BJ (cell line): ENCODE measurements around the gene SH3RF1. TPM values are rescaled to one million over a fixed set of nuclear protein-coding genes. Genes with fewer than 3 reads are reported as not detected.

Source experiments
- CTCF ChIA-PET: fragments of 350-600 bp; formaldehyde crosslinking; extraction: SDS; loops from one replicate; lab custom pipeline; 2021; ENCODE audit warnings: antibody characterized with exemption, inconsistent platforms; lab: Yijun Ruan, JAX
- POLR2A ChIA-PET: fragments of 300-600 bp; sonication (Branson Sonifier 250); formaldehyde crosslinking; extraction: SDS; loops from one replicate; lab custom pipeline; 2021; ENCODE audit warnings: antibody characterized with exemption; lab: Charles Lee
- DNase-seq: peaks from one replicate; pipeline ENCODE4 v3.0.0-alpha.2; 2011; ENCODE audit warnings: low read depth
- H3K27me3 ChIP-seq: 2 replicates; pipeline ENCODE4 v1.6.0; 2011; ENCODE audit warnings: low read length; ENCODE audit not compliant: control insufficient read depth, insufficient read depth
- H3K36me3 ChIP-seq: 2 replicates; pipeline ENCODE4 v1.5.1; 2011; ENCODE audit warnings: low read length; ENCODE audit not compliant: control insufficient read depth, insufficient read depth
- H3K4me3 ChIP-seq: 2 replicates; pipeline ENCODE4 v1.5.1; 2011; ENCODE audit warnings: low read depth, mild to moderate bottlenecking, control low read depth, low read length
- polyA plus RNA-seq: library from polyadenylated mRNA; depleted of rRNA; stranded (reverse); fragments of >200 nt; gene quantifications from 2 replicates; pipeline ENCODE4 v1.2.3, GENCODE V29; 2011
- TF ChIP-seq, protein P1 (sequence below): IDR thresholded peaks from 2 replicates; pipeline ENCODE4 v1.5.1; 2011; ENCODE audit warnings: low read depth, mild to moderate bottlenecking, control low read depth, inconsistent platforms, low read length, moderate library complexity; ENCODE audit not compliant: insufficient read depth

The SH3RF1 gene
- polyA plus RNA-seq, 1 experiment, result 38.8 TPM

DNA sequence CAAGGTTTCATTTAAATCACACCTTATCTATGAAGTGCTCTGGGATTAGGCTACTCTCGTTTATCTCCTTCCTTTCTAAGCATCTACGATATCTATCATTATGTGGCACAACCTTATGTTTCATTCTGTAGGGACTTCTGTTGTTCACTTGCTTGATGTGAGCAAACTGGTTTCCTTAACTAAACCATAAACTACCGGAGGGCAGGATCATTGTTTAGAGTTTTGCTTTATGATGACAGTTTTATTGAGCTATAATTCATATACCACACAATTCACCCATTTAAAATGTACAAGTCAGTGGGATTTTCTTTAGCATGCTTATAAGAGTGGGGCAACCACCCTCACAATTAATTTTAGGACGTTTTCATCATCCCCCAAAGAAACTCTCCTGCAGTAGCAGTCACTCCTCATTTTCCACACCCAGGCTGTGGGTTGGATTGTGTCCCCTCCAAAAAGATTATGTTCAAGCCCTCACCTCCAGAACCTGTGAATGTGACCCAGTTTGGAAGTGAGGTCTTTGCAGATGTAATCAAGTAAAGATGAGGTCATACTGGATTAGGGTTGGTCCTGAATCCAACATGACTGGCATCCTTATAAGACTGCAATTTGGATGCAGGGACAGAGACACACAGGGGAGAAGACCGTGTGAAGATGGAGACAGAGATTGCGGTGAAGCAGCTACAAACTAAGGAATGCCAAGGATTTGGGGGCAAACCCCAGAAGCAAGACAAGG, 42.1 kb upstream of the SH3RF1 start:
- POLR2A ChIA-PET, result no interaction called here
- TF ChIP-seq, protein P1, sequence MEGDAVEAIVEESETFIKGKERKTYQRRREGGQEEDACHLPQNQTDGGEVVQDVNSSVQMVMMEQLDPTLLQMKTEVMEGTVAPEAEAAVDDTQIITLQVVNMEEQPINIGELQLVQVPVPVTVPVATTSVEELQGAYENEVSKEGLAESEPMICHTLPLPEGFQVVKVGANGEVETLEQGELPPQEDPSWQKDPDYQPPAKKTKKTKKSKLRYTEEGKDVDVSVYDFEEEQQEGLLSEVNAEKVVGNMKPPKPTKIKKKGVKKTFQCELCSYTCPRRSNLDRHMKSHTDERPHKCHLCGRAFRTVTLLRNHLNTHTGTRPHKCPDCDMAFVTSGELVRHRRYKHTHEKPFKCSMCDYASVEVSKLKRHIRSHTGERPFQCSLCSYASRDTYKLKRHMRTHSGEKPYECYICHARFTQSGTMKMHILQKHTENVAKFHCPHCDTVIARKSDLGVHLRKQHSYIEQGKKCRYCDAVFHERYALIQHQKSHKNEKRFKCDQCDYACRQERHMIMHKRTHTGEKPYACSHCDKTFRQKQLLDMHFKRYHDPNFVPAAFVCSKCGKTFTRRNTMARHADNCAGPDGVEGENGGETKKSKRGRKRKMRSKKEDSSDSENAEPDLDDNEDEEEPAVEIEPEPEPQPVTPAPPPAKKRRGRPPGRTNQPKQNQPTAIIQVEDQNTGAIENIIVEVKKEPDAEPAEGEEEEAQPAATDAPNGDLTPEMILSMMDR, result no peak
- no peak for DNase-seq
- Histone ChIP-seq H3K36me3 (no peaks in the 10 kb centered on the region), H3K27me3 (no peaks in the 10 kb centered on the region), H3K4me3 (no peak overlapping the region)
- CTCF ChIA-PET, result interaction anchor here (0.8 to 1.0 kb wide), 2 partner anchors 11 to 19 kb away, joined by 3 read pairs; no protein-coding TSS in a partner anchor

DNA sequence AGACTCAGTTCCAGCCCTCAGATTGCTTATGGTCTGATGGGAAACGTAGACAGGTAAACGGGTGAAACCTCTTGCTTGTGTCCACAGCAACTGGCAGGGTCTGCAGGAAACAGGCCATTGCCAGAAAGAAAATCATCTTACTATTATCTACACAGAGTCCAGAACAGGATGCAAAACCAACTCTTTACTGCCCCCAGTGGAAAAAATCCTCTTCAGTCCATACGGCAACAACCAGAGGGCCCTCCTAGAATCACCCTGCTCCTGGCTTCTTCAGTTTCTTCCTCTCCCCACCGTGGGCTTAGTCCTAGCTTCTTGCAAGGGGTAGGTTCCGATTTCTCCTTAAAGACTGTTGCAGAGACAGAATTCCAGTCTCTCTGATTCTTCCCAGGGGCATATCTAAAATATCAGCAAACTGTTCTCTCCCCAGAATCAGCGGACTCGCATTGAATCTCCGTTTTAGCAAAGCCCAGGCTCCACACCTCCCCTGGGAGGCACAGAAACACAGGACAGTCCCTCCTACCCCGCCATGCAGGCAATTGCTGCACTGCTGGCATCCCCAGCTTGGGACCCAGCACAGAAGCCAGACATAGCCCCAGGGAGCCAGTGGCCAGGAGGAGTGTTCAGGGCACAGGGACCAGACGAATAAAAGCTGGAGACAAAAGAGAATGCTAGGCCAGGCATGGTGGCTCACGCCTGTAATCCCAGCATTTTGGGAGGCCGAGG, 41.0 kb upstream of the SH3RF1 start:
- CTCF ChIA-PET, result interaction anchor here (0.8 kb wide), 1 partner anchor 18 kb away, joined by 3 read pairs; no protein-coding TSS in a partner anchor
- no peak for DNase-seq
- TF ChIP-seq, protein P1, result peak; percentile 40
- no peaks in the 10 kb centered on the region for H3K36me3 ChIP-seq
- H3K27me3 ChIP-seq, result no peaks in the 10 kb centered on the region
- POLR2A ChIA-PET, result no interaction called here
- no peak overlapping the region for H3K4me3 ChIP-seq

DNA sequence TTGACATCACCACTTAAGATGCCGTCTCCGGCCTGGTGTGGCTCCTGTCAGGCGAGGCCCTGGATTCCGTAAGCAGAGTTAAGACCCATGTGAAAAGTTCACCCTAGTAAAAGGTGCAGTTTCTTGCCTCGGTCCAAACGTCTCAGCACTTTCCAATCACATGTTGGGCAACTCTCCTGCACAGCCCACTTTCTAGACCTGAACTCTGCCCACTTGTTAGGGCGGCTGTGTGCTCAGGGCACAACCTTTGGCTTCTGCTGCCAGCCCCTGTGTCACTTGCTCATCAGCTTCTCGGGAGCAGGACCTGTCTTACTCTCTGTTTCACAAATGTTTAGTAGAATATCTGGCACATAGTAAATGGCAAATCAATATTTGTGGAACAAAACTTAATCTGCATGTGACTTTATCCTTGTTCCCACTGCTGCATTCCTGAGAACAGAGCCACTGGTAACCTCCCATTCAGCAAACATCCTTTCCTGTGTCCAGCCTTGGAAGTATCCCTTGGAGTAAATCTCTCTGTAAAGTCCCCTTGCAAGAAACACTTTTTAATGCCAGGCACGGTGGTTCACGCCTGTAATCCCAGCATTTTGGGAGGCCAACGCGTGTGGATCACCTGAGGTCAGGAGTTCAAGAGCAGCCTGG, 38.7 kb upstream of the SH3RF1 start:
- Histone ChIP-seq H3K4me3 (no peak overlapping the region), H3K27me3 (no peaks in the 10 kb centered on the region), H3K36me3 (no peaks in the 10 kb centered on the region)
- TF ChIP-seq, protein P1, result no peak
- CTCF ChIA-PET, result no interaction called here
- no peak for DNase-seq
- POLR2A ChIA-PET, result no interaction called here

DNA sequence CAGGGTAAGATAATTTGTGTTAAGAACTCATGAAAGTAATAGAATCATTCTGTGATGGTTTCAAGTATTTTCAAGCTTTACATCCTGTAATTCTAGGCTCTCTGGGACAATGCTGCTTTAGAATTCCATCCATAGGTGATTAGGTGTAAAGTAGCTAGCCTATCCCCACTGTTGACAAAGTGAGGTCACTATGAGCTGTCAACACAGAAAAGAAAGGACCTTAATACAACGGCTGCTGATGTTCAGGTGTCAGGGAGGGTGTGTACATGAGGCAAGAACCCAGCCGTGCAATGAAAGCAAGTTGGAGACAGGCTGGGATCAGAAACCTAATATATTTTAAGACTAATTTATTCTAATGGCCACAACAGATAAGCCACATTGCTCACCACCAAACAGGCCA, 36.8 kb upstream of the SH3RF1 start:
- H3K36me3 ChIP-seq, result no peaks in the 10 kb centered on the region
- CTCF ChIA-PET, result interaction anchor here (0.6 to 0.7 kb wide), 2 partner anchors 13 to 279 kb away, joined by 3 read pairs; no protein-coding TSS in a partner anchor
- no peak overlapping the region for H3K4me3 ChIP-seq
- TF ChIP-seq, protein P1, result no peak
- DNase-seq, result no peak
- H3K27me3 ChIP-seq, result no peaks in the 10 kb centered on the region
- POLR2A ChIA-PET, result no interaction called here

DNA sequence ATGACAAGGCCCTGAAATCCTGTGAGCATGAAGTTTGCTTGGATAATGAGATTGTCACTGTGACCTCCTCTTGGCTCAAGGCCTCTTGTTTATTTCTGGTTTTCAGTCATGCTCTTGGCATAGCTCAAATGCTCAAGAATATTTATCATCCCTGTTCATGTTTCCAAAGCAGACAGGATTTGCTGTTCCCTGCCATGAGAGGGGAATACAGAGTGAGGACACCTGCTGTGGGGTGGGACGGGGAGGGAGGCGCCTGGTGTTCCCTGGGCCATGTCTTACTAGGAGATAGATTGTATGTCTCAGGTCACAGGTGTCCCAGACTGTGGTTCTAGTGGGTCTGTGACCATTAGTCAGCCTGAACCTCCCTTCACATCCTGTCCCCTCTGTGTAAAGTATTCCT, 34.9 kb upstream of the SH3RF1 start:
- TF ChIP-seq, protein P1, result no peak
- peak; percentile 17 for DNase-seq
- no peaks in the 10 kb centered on the region for H3K36me3 ChIP-seq
- ChIA-PET POLR2A (no interaction called here), CTCF (interaction anchor here (0.6 kb wide), 1 partner anchor 9 kb away, joined by 3 read pairs; no protein-coding TSS in a partner anchor)
- no peaks in the 10 kb centered on the region for H3K27me3 ChIP-seq
- no peak overlapping the region for H3K4me3 ChIP-seq
